Lower leg skin (tissue), 3 donors: ENCODE data around the gene RARB.

Source experiments
- POLR2A ChIP-seq, 2 donors: fragments of 450-650 bp; IDR thresholded peaks; one replicate each; pipeline ENCODE4 v1.6.1; 2016 to 2017; ENCODE audit warnings: antibody characterized with exemption in 2 of 2, mild to moderate bottlenecking in 1 of 2, moderate library complexity in 1 of 2
- TF ChIP-seq, protein P1 (sequence below), 3 donors: fragments of 450-650 bp; IDR thresholded peaks; one replicate each; pipeline ENCODE4 v1.5.1; 2016; ENCODE audit warnings: antibody characterized with exemption in 3 of 3, mild to moderate bottlenecking in 3 of 3, moderate library complexity in 2 of 3

GRCh38 chr3:25563601-25564000 is 135.5 kb downstream of the RARB start:
- TF ChIP-seq, protein P1, sequence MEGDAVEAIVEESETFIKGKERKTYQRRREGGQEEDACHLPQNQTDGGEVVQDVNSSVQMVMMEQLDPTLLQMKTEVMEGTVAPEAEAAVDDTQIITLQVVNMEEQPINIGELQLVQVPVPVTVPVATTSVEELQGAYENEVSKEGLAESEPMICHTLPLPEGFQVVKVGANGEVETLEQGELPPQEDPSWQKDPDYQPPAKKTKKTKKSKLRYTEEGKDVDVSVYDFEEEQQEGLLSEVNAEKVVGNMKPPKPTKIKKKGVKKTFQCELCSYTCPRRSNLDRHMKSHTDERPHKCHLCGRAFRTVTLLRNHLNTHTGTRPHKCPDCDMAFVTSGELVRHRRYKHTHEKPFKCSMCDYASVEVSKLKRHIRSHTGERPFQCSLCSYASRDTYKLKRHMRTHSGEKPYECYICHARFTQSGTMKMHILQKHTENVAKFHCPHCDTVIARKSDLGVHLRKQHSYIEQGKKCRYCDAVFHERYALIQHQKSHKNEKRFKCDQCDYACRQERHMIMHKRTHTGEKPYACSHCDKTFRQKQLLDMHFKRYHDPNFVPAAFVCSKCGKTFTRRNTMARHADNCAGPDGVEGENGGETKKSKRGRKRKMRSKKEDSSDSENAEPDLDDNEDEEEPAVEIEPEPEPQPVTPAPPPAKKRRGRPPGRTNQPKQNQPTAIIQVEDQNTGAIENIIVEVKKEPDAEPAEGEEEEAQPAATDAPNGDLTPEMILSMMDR (IDR thresholded peaks at IDR 0.05), result no peak
- TF ChIP-seq POLR2A (IDR thresholded peaks at IDR 0.05), result no peak
